PFSK-1 (cell line): ENCODE data around the gene EPG5.

ENCODE experiments used
- POLR2AphosphoS5 ChIP-seq: IDR thresholded peaks from 2 replicates; pipeline ENCODE4 v1.6.1; 2012; ENCODE audit warnings: low read depth, mild to moderate bottlenecking, control low read depth, low read length, moderate library complexity
- REST ChIP-seq, 2 experiments: IDR thresholded peaks; 2 replicates each; pipeline versions ENCODE4 v1.6.1 to v1.8.0; 2011 to 2012; ENCODE audit warnings: low read depth in 2 of 2, low read length in 2 of 2, control low read depth in 1 of 2, inconsistent platforms in 1 of 2, mild to moderate bottlenecking in 1 of 2, moderate library complexity in 1 of 2; ENCODE audit not compliant: insufficient read depth in 1 of 2
- SIN3A ChIP-seq: IDR thresholded peaks from 2 replicates; pipeline ENCODE4 v1.6.1; 2012; ENCODE audit warnings: mild to moderate bottlenecking, low read length, moderate library complexity, borderline replicate concordance; ENCODE audit not compliant: insufficient read depth

- TF ChIP-seq POLR2AphosphoS5 (no peak), REST (IDR thresholded peaks at IDR 0.05; ENCODE audit: insufficient read depth in 1 of 2, low read depth in 2 of 2, low read length in 2 of 2) (no peak), SIN3A (no peak)
These were observed 43.5 kb upstream of the EPG5 start for GRCh38 chr18:46010676-46011075.
